ENCODE data around the gene HMGN3. TPM values are rescaled to one million over a fixed set of nuclear protein-coding genes. Genes with fewer than 3 reads are reported as not detected.

The HMGN3 gene
- total RNA-seq: 10 to 100 TPM; 36.0 to 48.7 (median 39.7) TPM

GRCh38 chr6:79234150-79235022 lies at the start of gene HMGN3:
HMGN3 (minus strand) TSS chr6:79234682.
- Histone ChIP-seq H3K27me3 (no peaks in the 10 kb centered on the region), H3K9me3 (no peaks in the 10 kb centered on the region), H3K36me3 (no peaks in the 10 kb centered on the region), H3K27ac (peak within 1 kb of the TSS; percentile 91 to 96 (median 92)), H3K4me3 (peak within 1 kb of the TSS; percentile 72 to 91 (median 79)), H3K4me1 (peaks cover 20 to 28% of the 10 kb centered on the region in 2 donors)
- in situ Hi-C loops (cut with MboI; ENCODE audit: low sequenced_read_pairs in 4 of 4): loop anchor here in 3 of 4 donors (10.0 to 25.0 kb wide), 3 partner anchors 147 to 303 kb away; partner anchors contain the start of genes LCA5 (in 3 of the 3) and PHIP (in 1 of the 3)
- intact Hi-C loops (cut with DNase I; ENCODE audit: low total_unique reads): loop anchor here (1.0 to 10.0 kb wide), 4 partner anchors 156 to 870 kb away; partner anchors contain the start of genes BCKDHB, IRAK1BP1, LCA5 and PHIP
- TF ChIP-seq POLR2A (IDR thresholded peaks at IDR 0.05) (peak; percentile 71 to 81), CTCF (IDR thresholded peaks at IDR 0.05 in 4 of 5, conservative IDR thresholded peaks at IDR 0.05 in 1 of 5) (peak in 2 of 5 experiments; percentile 16 to 26)
- ATAC-seq (peak; percentile 85), DNase-seq (peak; percentile 91 to 96)

DNA sequence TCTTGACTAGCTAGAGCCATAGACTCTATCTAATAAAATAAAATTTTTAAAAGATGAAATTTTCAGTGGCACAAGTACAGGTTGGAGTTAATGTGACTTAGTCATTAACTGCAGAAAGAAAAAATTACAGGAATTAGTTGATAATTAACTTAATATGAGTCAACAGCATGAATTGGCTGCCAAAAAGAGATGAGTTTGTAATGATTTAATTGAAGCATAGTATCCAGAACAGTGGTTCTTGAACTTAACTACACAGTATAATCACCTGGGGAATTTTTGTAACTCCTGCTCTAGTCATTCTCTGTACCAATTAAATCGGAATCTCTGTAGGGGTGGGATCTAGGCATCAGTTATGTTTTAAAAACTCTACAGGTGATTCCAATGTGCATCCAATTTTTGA lies 46.3 kb upstream of the HMGN3 start:
- DNase-seq (no peak), ATAC-seq (no peak)
- no peaks in the 10 kb centered on the region for H3K27me3 ChIP-seq
- intact Hi-C loops (cut with DNase I; ENCODE audit: low total_unique reads) (no loop called here), in situ Hi-C loops (cut with MboI; ENCODE audit: low sequenced_read_pairs in 4 of 4) (no loop called here)
- H3K9me3 ChIP-seq: no peaks in the 10 kb centered on the region
- no peak overlapping the region for H3K27ac ChIP-seq
- H3K4me3 ChIP-seq: no peak overlapping the region
- TF ChIP-seq POLR2A (IDR thresholded peaks at IDR 0.05): no peak
- TF ChIP-seq CTCF (IDR thresholded peaks at IDR 0.05 in 4 of 5, conservative IDR thresholded peaks at IDR 0.05 in 1 of 5): no peak
- H3K36me3 ChIP-seq: no peaks in the 10 kb centered on the region
- no peaks in the 10 kb centered on the region for H3K4me1 ChIP-seq

GRCh38 chr6:79277109-79277508 lies 42.6 kb upstream of the HMGN3 start:
- no peaks in the 10 kb centered on the region for H3K36me3 ChIP-seq
- no peaks in the 10 kb centered on the region for H3K4me1 ChIP-seq
- H3K27me3 ChIP-seq: no peaks in the 10 kb centered on the region
- DNase-seq (no peak), ATAC-seq (no peak)
- no peak overlapping the region for H3K27ac ChIP-seq
- no peak for TF ChIP-seq POLR2A (IDR thresholded peaks at IDR 0.05)
- TF ChIP-seq CTCF (IDR thresholded peaks at IDR 0.05 in 4 of 5, conservative IDR thresholded peaks at IDR 0.05 in 1 of 5): no peak
- intact Hi-C loops (cut with DNase I; ENCODE audit: low total_unique reads): no loop called here
- H3K9me3 ChIP-seq: no peaks in the 10 kb centered on the region
- in situ Hi-C loops (cut with MboI; ENCODE audit: low sequenced_read_pairs in 4 of 4): no loop called here
- H3K4me3 ChIP-seq: no peak overlapping the region

- H3K36me3 ChIP-seq: no peaks in the 10 kb centered on the region
- ATAC-seq (no peak), DNase-seq (no peak)
These were observed 35.4 kb upstream of the HMGN3 start for GRCh38 chr6:79269877-79270276.

More at GRCh38 chr6:79269877-79270276, 35.4 kb upstream of the HMGN3 start:
- TF ChIP-seq CTCF (IDR thresholded peaks at IDR 0.05 in 4 of 5, conservative IDR thresholded peaks at IDR 0.05 in 1 of 5) (no peak), POLR2A (IDR thresholded peaks at IDR 0.05) (no peak)
- no peaks in the 10 kb centered on the region for H3K9me3 ChIP-seq
- no peak overlapping the region for H3K4me3 ChIP-seq
- intact Hi-C loops (cut with DNase I; ENCODE audit: low total_unique reads): no loop called here
- no peaks in the 10 kb centered on the region for H3K4me1 ChIP-seq
- no peak overlapping the region for H3K27ac ChIP-seq
- in situ Hi-C loops (cut with MboI; ENCODE audit: low sequenced_read_pairs in 4 of 4): no loop called here
- no peaks in the 10 kb centered on the region for H3K27me3 ChIP-seq

Data from gastrocnemius medialis (tissue), 4 donors.